Tibial artery (tissue), 4 donors: Measurements from ENCODE around the gene FNDC8.

Experiments used
- DNase-seq, 2 donors: peaks; one replicate each; pipeline ENCODE4 v3.0.0-alpha.2; 2019
- H3K27ac ChIP-seq, 2 donors: fragments of 200-600 bp; sonication (generic) in 1 of 2; 1 replicate in 1 of 2; 2 replicates in 1 of 2; pipeline ENCODE4 v1.5.1; 2018 to 2019; ENCODE audit warnings: mild to moderate bottlenecking in 1 of 2
- H3K27me3 ChIP-seq, 2 donors: fragments of 200-600 bp; sonication (generic) in 1 of 2; one replicate each; pipeline versions ENCODE4 v1.5.1 to v1.6.0; 2016 to 2019
- H3K36me3 ChIP-seq, 3 donors: fragments of 200-600 bp; sonication (generic) in 2 of 3; one replicate each; pipeline ENCODE4 v1.5.1; 2016 to 2019; ENCODE audit warnings: mild to moderate bottlenecking in 2 of 3
- H3K4me1 ChIP-seq, 4 donors: fragments of 200-600 bp; sonication (generic) in 2 of 4; 1 replicate in 3 of 4; 2 replicates in 1 of 4; pipeline ENCODE4 v1.5.1; 2016 to 2019
- H3K4me3 ChIP-seq, 2 donors: fragments of 200-600 bp; sonication (generic) in 1 of 2; 1 replicate in 1 of 2; 2 replicates in 1 of 2; pipeline ENCODE4 v1.5.1; 2018 to 2019; ENCODE audit warnings: mild to moderate bottlenecking in 2 of 2
- H3K9me3 ChIP-seq, 3 donors: fragments of 200-600 bp; sonication (generic) in 1 of 3; one replicate each; pipeline ENCODE4 v1.5.1; 2016 to 2019
- intact Hi-C: fragments of 100-400 bp; cut with DNase I; formaldehyde crosslinking; loops from one replicate; pipeline ENCODE4 v1.15.0; 2023; ENCODE audit warnings: low total_unique reads
- TF ChIP-seq, protein P1 (sequence below), 2 experiments: fragments of 200-600 bp in 1 of 2; fragments of 450-650 bp in 1 of 2; IDR thresholded peaks; one replicate each; pipeline ENCODE4 v1.5.1; 2017 to 2019; ENCODE audit warnings: antibody characterized with exemption in 2 of 2, mild to moderate bottlenecking in 1 of 2, moderate library complexity in 1 of 2

Gene FNDC8

GRCh38 chr17:35162755-35163154 is 41.3 kb downstream of the FNDC8 start:
- H3K4me1 ChIP-seq: no peaks in the 10 kb centered on the region
- no peaks in the 10 kb centered on the region for H3K36me3 ChIP-seq
- no peak for DNase-seq
- no peaks in the 10 kb centered on the region for H3K9me3 ChIP-seq
- intact Hi-C loops: no loop called here
- no peak overlapping the region for H3K4me3 ChIP-seq
- H3K27me3 ChIP-seq: peaks cover 0 to 10% of the 10 kb centered on the region in 2 donors
- H3K27ac ChIP-seq: no peak overlapping the region
- TF ChIP-seq, protein P1, sequence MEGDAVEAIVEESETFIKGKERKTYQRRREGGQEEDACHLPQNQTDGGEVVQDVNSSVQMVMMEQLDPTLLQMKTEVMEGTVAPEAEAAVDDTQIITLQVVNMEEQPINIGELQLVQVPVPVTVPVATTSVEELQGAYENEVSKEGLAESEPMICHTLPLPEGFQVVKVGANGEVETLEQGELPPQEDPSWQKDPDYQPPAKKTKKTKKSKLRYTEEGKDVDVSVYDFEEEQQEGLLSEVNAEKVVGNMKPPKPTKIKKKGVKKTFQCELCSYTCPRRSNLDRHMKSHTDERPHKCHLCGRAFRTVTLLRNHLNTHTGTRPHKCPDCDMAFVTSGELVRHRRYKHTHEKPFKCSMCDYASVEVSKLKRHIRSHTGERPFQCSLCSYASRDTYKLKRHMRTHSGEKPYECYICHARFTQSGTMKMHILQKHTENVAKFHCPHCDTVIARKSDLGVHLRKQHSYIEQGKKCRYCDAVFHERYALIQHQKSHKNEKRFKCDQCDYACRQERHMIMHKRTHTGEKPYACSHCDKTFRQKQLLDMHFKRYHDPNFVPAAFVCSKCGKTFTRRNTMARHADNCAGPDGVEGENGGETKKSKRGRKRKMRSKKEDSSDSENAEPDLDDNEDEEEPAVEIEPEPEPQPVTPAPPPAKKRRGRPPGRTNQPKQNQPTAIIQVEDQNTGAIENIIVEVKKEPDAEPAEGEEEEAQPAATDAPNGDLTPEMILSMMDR (IDR thresholded peaks at IDR 0.05): no peak

DNA sequence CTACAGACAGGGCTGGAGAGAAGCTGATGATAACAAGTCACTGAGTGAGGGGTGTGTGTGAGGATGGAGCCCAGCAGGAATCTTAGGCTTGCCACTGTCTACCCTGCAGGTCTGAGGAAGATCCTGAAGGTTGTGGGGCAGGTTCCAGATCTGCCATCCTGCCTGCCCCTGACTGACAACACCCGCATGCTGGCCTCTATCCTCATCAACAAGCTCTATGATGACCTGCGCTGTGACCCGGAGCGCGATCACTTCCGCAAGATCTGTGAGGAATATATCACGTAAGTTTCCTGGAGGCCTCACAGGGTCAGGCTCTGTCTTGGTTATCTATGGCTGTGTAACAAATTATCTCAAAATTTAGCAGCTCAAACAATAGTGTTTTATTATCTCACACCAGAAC is 42.5 kb downstream of the FNDC8 start:
- TF ChIP-seq, protein P1 (IDR thresholded peaks at IDR 0.05): no peak
- Histone ChIP-seq H3K27ac (no peak overlapping the region), H3K4me1 (no peaks in the 10 kb centered on the region), H3K27me3 (peaks cover 0 to 14% of the 10 kb centered on the region in 2 donors), H3K4me3 (no peak overlapping the region), H3K9me3 (no peaks in the 10 kb centered on the region), H3K36me3 (no peaks in the 10 kb centered on the region)
- intact Hi-C loops: no loop called here
- DNase-seq: peak in 1 of 2 donors; percentile 15

- no peak overlapping the region for H3K4me3 ChIP-seq
- TF ChIP-seq, protein P1 (IDR thresholded peaks at IDR 0.05): no peak
- H3K9me3 ChIP-seq: no peaks in the 10 kb centered on the region
- intact Hi-C loops: no loop called here
- H3K36me3 ChIP-seq: no peaks in the 10 kb centered on the region
- no peak for DNase-seq
- H3K27me3 ChIP-seq: peaks cover 0 to 14% of the 10 kb centered on the region in 2 donors
- no peaks in the 10 kb centered on the region for H3K4me1 ChIP-seq
- no peak overlapping the region for H3K27ac ChIP-seq
These were observed 43.3 kb downstream of the FNDC8 start for GRCh38 chr17:35164716-35165115.

DNA sequence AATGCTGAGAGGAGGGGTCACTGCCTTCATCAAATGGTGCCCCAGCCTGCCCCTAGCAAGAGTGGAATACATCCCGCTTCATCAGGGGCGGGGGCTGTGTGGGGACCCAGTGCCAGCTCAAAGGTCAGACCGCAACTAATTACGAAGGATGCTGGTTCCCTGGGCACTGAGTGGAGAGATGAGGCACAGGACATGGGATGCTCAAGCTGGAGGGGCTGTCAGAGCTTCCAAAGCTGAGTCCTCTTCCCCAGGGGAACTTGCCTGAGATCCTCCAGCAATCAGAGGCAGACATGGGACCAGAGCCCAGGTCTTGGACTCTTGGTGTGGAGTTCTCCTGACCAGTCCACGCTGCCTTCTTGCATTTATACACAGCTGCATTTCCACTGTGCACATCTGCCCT is 45.1 kb downstream of the FNDC8 start:
- Histone ChIP-seq H3K9me3 (no peaks in the 10 kb centered on the region), H3K27me3 (peaks cover 0 to 15% of the 10 kb centered on the region in 2 donors), H3K36me3 (no peaks in the 10 kb centered on the region), H3K27ac (no peak overlapping the region), H3K4me3 (no peak overlapping the region), H3K4me1 (no peaks in the 10 kb centered on the region)
- intact Hi-C loops: no loop called here
- DNase-seq: no peak
- TF ChIP-seq, protein P1 (IDR thresholded peaks at IDR 0.05): no peak

GRCh38 chr17:35167046-35167445 is 45.6 kb downstream of the FNDC8 start:
- no peak overlapping the region for H3K27ac ChIP-seq
- intact Hi-C loops: no loop called here
- H3K9me3 ChIP-seq: no peaks in the 10 kb centered on the region
- TF ChIP-seq, protein P1 (IDR thresholded peaks at IDR 0.05): no peak
- no peak for DNase-seq
- peaks cover 0 to 10% of the 10 kb centered on the region in 2 donors for H3K27me3 ChIP-seq
- H3K4me1 ChIP-seq: no peaks in the 10 kb centered on the region
- no peaks in the 10 kb centered on the region for H3K36me3 ChIP-seq
- no peak overlapping the region for H3K4me3 ChIP-seq

GRCh38 chr17:35167666-35168065 is 46.3 kb downstream of the FNDC8 start:
- Histone ChIP-seq H3K36me3 (no peaks in the 10 kb centered on the region), H3K27ac (no peak overlapping the region), H3K27me3 (peaks cover 0 to 9% of the 10 kb centered on the region in 2 donors), H3K4me1 (no peaks in the 10 kb centered on the region), H3K4me3 (no peak overlapping the region), H3K9me3 (no peaks in the 10 kb centered on the region)
- TF ChIP-seq, protein P1 (IDR thresholded peaks at IDR 0.05): no peak
- intact Hi-C loops: no loop called here
- DNase-seq: no peak
